GM11168 (cell line): ENCODE measurements around the gene PPP1R14B.
"Not testable (repeated sequence)": the region's sequence is repeated elsewhere in the genome, so short reads cannot be mapped to it uniquely, and the experiment has no call there.

Experiments used
- in situ Hi-C: fragments of 300-500 bp; cut with MboI; formaldehyde crosslinking; loops from one replicate; pipeline ENCODE4 v1.12.0; 2022; ENCODE audit warnings: low sequenced_read_pairs; ENCODE audit not compliant: unreplicated experiment

Gene PPP1R14B

DNA sequence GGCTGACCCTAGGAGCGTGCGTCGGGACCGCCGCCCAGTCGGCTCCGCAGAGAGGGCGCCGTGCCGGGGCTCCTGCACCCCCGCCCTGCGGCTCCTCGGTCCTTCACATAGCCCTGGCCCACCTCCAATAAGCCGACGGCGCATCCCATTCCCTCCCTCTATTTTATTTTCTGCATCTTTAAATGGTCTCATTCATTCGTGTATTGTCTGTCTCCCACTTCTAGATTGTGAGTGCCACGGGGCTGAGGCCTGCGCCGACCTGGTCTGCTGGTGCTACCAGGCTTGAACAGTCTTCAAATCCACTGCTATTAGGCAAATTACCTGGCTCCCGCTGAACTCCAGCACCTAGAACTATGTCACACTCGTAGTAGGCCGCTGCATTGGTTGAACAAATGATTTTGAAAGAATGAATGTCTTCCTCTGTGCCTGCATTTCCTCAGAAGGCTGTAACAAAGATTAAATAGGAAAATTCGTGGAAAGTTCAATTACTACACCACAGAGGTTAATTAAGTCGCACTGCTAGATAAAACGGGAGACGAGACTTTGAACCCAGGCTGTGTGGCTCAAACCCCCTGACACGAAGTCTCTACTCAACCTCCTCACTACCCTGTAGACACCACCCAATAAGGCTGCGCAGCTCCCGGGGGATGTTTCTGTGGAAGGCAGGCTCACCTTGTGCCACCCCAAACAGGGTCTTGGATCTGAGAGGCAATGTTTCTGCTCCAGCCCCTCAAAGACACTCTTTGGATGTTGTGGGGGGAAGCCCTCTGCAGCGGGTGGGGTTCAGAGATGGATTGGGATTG lies 1.2 kb upstream of the PPP1R14B start:
- in situ Hi-C loops = no loop called here

- in situ Hi-C loops = not testable (repeated sequence)
These were observed 197 bp downstream of the PPP1R14B start for GRCh38 chr11:64246621-64246870.

DNA sequence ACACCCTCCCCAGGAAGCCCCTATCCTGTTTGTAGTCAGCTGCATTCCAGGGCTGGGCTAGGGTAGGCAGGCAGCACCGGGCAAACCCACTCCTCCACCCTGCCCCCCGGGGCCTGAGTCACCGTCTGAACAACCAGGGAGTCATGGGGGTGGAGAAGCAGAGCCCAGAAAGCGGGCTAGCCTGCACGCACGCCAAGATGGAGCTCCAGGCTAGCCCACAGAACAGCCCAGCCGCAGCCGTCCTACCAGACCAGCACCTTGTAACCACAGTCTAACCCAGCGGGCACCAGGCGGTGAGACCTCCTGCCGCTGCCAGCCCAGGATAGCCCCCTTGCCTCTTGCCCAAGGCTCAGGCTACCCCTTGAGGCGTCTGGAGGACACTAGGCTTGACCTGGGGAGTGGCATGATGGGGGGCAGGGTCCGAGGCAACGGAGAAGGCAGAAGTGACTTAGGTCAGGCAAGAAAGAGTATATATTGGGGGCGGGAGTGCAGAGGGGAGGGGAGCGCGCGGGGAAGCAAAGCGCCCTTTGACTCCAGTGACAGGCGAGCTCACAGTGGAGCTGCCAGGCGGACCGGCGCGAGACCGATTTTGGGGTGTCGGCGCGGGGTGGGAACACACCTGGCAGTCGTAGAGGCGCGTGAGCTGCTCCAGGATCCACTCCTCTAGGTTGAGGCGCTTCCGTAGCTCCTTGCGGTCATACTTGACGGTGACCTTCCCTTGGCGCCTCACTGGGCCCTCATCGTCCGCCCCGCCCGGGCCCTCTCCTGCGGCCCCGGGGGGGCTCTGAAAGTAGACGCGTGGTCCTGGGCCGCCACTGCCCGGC lies 734 bp downstream of the PPP1R14B start:
- in situ Hi-C loops = no loop called here

GRCh38 chr11:64245401-64245796 lies 1.3 kb downstream of the PPP1R14B start:
- in situ Hi-C loops = no loop called here

- in situ Hi-C loops = no loop called here
These were observed 1.8 kb downstream of the PPP1R14B start for GRCh38 chr11:64244966-64245365.

- in situ Hi-C loops = no loop called here
These were observed 2.6 kb downstream of the PPP1R14B start for GRCh38 chr11:64244107-64244506.

DNA sequence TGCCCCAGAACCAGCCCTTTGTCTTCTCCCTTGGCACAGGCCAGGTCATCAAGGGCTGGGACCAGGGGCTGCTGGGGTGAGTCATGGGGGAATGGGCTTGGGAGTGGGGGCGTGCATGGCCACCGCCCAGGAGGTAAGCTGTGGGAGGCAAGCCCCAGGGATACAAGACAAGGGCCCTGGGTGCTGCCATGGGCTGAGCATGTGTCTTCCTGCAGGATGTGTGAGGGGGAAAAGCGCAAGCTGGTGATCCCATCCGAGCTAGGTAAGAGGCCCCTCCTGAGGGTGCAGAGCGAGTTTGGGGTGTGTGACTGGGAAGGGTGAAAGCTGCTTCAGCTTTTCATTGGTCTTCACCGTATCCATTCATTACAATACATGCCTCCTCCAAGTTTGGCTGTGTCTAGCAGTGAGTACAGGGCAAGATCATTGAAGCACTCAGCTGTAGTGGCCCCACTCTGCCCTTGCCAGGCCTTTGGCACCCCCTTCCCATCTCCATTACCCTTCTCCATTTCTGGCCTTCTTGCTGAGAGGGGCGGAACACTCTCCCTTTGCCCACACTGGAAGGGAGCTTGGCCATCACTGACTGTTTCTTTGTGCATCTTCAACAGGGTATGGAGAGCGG lies 3.4 kb downstream of the PPP1R14B start:
- in situ Hi-C loops = no loop called here

- in situ Hi-C loops = no loop called here
These were observed 5.0 kb downstream of the PPP1R14B start for GRCh38 chr11:64241491-64242374.

DNA sequence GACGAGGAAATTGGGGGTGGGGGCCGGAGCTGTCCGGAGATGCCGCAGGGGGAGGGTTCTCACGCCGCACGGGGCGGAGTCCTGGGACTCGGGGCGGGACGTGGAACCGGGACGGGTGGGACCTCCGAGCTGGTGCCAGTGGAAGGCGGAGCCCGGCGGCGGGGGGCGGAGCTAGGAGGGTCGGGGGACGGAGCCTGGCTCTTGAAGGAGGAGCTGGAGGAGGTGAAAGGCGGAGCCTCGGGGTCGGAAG lies 5.6 kb downstream of the PPP1R14B start:
- in situ Hi-C loops = no loop called here

DNA sequence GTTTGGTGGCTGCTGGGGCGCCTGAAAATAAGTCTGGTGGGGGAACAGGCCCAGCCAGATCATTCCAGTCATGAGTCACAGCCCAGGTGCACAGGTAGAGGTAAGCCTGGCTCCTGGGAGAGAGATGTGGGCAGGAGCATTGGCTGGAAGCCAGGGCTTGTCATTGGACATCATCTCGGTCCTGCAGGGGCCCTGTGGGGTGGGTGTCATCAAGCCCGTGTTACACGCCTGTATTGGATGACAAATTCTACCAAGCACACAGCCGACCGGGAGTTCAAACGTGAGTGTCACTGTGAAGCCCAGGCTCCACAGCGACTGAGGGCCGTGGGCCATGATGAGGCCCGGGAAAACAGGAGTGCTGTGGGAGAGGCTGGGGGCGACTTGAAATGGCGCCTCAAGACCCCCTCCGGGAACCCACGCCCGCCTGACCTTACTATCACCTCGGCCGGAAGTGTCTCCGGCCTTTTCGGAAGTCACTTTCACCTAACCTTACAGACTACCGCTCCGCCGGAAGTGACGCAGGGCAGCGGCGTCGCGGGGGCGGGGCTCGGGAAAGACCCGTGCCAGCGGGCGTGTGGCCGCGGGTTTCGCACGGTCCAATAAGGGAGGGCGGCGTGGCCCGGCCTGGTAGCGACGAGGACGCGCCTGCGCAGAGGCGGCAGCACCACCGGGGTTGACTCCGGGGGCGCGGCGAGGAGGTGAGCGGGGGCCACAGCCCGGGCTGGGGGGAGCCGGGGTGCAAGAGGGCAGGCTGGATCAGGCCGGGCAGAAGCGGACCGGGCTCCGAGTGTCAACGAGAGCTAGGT lies 6.1 kb downstream of the PPP1R14B start, which contains the start of gene FKBP2:
FKBP2 (plus strand) TSS at position 661 of the 806 bp plus-strand sequence. CDS start 1,293 bp downstream, outside the sequence.
- in situ Hi-C loops = no loop called here

DNA sequence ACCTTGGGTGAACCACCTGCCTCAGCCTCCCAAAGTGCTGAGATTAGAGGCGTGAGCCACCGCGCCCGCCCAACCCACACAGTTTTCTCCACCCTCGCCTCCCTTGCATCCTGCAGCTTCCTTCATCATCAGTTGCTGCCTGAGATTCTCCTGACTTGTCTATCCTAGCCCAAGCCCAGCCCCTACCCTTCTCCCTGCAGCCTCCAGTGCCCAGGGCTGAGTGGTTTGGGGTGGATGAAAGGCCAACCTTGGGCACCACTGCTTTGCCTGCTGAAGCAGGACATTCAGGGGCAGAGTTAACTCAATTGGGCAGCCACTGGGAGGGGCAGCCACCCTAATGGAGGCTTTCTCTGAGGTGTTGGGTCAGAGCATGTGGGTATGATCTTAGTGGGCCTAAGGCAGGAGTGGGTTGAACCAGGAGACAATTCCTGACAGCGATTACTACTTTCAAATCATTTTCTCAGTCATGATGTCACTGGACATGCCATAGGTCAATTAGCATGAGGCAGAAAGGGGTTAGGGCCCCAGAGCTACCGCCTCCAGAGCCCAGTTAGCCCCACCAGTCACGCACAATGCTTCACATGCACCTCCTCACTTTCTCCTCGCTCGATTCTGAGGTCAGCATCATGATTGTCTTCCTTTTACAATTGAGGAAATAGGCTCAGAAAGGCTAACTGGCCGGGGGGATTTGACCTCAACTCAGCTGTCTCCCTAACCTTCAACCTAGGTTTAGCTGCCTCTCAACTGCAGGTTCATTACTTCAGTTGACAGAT lies 6.9 kb downstream of the PPP1R14B start:
- in situ Hi-C loops = no loop called here

DNA sequence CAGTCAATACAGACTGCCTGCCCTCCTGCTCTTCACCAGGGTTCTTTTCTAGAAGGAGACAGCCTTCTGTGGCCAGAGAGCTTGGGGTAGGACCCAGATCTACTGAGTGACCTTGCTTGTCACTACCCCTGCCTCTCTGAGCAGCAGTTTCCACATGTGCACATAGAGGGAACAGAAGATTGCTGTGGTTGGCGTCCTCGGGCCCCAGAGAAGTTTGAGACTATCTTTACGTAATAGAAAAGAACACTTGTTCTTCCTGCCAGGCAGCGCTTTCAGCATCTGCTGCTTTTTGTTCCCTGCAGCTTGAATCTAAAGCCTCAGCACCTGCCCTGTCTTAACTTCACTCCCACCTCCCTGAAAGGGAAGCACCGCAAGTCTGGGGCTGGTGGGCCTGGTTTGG lies 7.7 kb downstream of the PPP1R14B start:
- in situ Hi-C loops = no loop called here

DNA sequence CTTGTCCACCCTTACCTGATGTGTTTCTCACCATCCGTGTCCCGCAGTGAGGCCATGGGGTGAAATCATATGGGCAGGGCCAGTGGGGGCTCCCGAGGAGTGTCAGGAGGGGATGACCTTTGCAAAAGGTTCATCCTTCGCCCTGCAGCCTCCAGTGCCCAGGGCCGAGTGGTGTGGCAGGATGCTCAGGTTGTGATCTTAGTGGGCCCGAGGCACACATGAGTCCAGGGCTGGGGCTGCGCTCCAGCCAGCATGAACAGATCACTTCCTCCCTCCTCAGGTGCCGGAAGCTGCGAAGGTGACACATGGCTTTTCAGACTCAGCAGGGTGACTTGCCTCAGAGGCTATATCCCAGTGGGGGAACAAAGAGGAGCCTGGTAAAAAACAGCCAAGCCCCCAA lies 8.7 kb downstream of the PPP1R14B start:
- in situ Hi-C loops = no loop called here

DNA sequence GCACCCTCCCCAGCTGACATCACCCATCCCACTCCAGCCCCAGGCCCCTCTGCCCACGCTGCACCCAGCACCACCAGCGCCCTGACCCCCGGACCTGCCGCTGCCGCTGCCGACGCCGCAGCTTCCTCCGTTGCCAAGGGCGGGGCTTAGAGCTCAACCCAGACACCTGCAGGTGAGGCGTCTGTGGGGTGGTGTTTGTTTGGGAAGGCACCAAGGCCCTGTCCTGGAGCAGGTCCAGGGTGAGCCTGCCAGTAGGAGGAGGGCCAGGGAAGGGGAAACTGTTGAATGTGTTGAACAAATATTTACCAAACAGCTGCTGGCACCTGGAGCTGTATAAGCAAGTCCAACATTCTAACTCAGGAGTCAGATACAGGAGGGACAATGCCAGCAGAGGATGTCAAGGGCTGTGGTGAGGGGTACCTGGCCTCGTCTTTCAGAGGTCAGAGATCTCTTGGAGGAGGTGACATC lies 9.2 kb downstream of the PPP1R14B start:
- in situ Hi-C loops = no loop called here

DNA sequence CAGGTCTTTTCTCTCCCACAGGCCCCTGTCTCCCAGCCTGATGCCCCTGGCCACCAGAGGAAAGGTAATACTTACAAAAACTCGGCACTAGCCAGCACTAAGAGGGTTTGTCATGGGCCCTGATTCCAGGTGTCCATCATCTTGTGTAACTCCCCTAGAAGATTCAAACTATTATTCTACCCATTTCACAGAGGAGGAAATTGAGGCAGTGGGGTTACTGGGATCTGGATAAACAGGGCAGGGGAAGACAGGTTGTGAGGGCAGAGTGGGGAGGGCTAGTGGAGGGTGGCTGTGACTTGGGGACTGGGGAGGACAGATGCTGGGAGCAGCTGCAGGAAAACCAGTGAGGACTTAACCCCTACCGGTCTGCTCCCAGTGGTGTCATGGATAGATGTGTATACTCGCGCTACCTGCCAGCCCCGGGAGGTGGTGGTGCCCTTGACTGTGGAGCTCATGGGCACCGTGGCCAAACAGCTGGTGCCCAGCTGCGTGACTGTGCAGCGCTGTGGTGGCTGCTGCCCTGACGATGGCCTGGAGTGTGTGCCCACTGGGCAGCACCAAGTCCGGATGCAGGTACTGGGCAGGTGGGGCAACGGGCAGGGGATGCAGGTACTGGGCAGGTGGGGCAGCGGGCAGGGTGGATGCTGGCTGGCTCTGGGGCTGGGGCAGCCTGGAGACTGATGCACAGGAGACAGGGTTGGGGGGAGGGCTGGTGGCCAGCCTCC lies 11.1 kb downstream of the PPP1R14B start:
- in situ Hi-C loops = no loop called here

DNA sequence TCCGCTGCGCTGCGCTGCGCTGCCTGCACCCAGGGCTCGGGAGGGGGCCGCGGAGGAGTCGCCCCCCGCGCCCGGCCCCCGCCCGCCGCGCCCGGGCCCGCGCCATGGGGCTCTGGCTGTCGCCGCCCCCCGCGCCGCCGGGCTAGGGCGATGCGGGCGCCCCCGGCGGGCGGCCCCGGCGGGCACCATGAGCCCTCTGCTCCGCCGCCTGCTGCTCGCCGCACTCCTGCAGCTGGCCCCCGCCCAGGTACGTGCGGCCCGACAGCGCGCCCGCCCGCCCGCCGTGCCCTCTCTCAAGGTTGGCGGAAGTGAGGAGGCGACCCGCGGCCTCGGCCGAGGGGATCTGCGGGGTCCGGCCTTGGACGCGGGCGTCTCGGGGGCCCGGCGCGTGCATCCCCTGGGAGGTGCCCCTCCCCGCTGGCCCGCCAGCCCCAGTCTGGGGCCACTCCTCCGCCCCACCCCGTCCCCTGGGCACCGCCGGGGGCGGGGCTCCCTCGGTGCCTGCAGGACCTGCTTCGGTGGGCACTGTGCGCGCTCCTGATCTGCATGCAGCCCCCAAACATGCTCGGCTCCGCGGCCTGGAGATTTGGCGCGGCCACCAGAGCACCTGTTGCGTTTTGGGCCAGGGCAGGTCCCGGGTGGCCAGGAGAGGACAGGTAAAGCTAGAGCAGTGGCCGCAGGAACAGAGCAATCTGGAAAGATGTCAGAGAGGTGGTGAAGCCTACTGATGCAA lies 11.9 kb downstream of the PPP1R14B start:
- in situ Hi-C loops = no loop called here

- in situ Hi-C loops = no loop called here
These were observed 12.7 kb downstream of the PPP1R14B start, which contains the start of gene VEGFB for GRCh38 chr11:64233913-64234586. Gene VEGFB (plus strand): TSS chr11:64234584. CDS start chr11:64234834, 250 bp downstream.
